Fibroblast of skin of abdomen (primary cell): ENCODE measurements around the gene IL1RL2.

Experiments
- DNase-seq: peaks from one replicate; pipeline ENCODE4 v3.0.0-alpha.2; 2013

The IL1RL2 gene

DNA sequence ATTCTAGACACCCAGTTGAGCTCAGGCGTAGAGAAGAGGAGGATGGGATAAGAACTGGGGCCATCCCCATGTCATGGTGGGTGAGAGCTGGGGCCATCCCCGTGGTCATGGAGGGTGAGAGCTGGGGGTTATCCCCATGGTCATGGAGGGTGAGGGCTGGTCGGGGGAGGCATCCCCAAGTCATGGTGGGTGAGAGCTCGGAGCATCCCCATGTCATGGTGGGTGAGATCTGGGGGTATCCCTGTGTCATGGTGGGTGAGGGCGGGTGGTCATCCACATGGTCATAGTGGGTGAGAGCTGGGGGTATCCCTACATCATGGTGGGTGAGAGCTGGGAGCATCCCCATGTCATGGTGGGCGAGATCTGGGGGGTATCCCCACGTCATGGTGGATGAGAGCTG is 52.5 kb downstream of the IL1RL2 start:
- DNase-seq, result no peak

DNA sequence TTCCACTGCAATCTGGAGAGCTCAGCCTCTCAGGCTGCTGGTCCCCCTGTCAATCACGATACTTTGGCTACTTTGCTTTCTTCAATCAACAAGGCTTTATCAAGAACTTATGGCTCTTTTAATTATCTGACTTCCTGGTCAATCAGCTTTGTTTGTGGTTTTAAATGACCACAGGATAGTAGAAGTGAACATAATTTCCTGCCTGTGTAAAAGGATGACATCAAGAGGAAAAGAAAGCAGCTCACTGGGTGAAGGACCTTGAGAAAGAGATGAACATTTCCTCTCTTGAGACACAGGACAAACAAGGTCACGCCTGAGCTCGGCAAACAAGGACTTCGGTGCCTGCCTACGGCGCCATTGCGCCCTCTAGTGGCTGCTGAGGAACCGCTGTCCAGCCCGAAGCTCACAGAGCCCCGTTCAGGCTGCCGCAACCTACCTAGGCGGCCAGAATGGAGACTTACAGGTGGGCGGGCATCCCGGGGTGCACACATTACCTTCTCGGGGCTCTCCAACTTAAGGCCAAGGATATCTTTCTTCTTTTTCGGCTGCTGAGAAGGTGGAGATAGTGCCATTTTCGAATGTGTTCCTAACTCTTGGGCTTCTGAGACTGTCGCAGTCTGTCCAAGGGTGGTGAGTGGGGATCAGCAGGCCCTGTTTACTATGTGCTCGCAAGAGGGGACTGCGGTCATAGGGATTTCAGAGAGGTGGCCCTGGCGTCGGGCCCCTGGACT is 54.0 kb downstream of the IL1RL2 start:
- peak; percentile 86 for DNase-seq

- DNase-seq, result no peak
Observed at GRCh38 chr2:102241616-102242305, 54.9 kb downstream of the IL1RL2 start.

DNA sequence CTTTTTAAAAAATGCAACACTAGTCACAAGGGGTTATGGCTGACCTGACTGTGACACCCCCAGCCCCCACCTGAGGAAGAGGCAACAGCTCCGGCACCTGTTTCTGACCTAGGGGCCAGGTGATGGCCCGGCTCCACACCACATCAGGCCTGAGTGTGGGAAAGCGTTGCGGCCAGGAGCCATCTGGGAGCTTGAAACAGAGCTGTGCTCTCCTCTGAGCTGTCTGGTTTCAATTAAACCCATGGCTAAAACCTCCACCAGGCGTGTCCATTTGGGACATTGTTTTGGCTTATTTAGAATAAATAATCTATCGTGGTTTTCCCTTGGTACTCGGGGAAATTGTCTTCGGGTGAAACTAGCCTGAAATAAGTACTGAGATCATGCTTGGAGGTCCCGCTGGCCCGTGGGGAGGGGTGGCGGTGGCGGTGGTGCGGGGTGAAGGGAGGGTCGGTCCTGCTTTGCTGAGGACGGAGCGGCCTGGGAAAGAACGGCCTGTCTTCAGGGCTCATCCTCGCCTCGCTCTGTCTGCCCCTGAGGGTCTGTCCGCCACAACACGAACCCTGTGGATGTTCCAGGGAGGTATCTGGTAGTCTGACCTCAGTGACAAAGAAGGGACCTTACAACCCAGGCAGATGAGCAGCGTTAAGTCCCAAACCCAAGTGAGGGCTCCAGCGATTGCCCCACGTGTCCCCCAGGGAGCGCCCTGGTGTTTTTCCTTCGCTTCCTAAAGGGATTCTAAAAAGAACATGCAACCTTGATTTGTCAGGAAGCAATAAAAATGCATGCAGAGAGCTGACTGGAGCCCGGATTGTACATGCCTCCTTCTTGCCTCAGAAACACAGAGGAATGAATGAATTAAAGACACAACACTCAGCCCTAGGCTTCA is 58.7 kb downstream of the IL1RL2 start:
- DNase-seq, result peak; percentile 58

DNA sequence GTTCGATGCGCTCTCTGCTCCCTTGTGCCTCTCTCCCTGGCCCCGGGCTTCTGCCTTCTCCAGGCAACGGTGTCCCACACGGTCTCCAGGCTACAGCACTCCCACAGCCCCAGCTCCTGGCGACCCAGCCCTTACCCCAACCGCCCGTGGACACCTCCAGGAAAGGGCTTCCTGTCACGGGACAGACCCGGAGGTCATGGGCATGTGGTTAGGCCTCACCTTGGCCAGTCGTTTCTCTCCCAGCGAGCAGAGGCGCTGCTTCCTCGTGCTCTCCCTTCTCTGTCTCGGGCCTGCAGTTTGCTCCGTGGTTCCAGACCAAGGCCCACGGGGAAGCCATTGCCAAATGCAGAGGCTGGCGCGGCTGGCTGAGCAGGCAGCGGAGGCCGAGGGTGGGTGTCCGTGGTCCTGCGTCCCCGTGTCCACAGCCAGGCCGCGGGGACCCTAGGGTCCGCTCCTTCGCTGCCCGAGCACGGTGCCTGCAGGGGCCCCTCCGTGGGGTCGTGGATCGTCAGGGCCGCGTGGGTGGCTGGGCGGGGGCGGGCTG is 63.5 kb downstream of the IL1RL2 start:
- no peak for DNase-seq

GRCh38 chr2:102251042-102251848 is 64.4 kb downstream of the IL1RL2 start:
- peak; percentile 29 for DNase-seq

DNA sequence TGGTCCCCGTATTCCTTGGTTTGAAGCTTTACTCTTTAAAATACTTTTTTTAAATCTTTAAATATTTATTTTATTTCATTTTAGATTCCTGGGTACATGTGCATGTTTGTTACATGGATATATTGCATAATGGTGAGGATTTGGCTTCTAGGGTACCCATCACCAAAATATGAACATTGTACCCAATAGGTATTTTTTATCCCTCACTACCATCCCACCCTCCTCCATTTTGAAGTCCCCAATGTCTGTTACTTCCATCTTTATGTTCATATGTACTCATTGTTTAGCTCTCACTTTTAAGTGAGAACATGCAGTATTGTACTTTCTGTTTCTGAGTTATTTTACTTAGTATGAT is 65.0 kb downstream of the IL1RL2 start:
- DNase-seq, result no peak

GRCh38 chr2:102252236-102252635 is 65.4 kb downstream of the IL1RL2 start:
- DNase-seq, result no peak

- no peak for DNase-seq
Observed at GRCh38 chr2:102253140-102253752, 66.4 kb downstream of the IL1RL2 start.

DNA sequence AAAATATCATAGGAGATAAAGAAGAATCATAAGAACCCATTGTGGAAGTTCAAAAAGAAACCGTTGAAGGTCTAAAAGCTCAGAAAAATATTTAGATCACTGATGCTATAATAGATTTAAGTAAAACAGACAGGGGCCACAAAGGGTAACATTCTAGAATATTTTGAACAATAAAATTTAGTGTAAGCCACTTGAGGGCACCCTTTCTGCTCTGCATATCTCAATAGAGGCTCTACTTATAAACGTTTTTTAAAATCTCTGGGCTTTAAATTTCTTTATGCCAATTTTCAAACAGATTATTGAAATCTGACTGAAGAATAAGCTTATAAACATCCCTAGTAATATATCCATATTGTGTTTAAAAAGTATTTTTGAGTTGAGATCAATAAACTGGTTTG is 66.9 kb downstream of the IL1RL2 start:
- DNase-seq, result no peak

- no peak for DNase-seq
Observed at GRCh38 chr2:102256276-102256675, 69.5 kb downstream of the IL1RL2 start.

GRCh38 chr2:102256874-102257462 is 70.1 kb downstream of the IL1RL2 start:
- no peak for DNase-seq

GRCh38 chr2:102258025-102258385 is 71.2 kb downstream of the IL1RL2 start:
- no peak for DNase-seq

- DNase-seq, result peak; percentile 97
Observed at GRCh38 chr2:102258386-102259074, 71.7 kb downstream of the IL1RL2 start.

GRCh38 chr2:102261467-102262135 is 74.8 kb downstream of the IL1RL2 start:
- no peak for DNase-seq

- peak; percentile 60 for DNase-seq
Observed at GRCh38 chr2:102262216-102263129, 75.7 kb downstream of the IL1RL2 start.

DNA sequence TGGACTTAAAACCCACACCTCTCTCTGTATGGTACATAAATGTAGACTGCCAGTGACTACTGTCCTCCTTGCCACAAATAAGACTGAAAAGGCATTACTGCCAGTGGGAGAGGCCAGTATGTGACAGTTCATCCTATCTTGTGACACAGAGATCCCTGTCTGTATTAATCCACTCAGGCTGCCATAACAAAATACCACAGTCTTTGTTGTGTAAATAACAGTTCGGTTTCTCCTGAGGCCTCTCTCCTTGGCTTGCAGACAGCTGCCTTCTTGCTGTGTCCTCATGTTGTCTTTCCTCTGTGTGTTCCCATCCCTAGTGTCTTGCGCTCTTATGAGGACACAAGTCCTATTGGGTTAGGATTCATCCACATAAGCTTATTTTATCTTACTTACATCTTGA is 78.1 kb downstream of the IL1RL2 start:
- DNase-seq, result no peak

DNA sequence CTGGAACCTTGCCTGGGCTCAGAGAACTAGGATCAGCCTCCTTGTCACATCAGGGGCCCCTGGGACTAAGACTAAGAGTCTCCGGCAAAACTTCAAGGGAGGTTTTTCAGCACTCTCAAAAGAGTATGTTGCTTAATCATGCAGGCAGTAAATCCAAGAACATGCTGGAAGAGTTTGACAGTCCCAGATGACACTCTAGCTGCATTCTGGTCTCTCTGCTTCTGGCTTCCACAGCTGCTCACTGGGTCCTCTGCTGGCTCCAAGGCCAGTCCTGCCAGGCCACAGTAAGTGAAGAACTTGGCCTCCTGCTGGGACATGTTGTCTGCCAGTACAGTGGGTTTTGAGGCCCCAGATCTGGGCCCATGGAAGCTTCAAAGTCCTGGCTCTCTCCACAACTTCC is 79.4 kb downstream of the IL1RL2 start:
- DNase-seq, result peak; percentile 66

DNA sequence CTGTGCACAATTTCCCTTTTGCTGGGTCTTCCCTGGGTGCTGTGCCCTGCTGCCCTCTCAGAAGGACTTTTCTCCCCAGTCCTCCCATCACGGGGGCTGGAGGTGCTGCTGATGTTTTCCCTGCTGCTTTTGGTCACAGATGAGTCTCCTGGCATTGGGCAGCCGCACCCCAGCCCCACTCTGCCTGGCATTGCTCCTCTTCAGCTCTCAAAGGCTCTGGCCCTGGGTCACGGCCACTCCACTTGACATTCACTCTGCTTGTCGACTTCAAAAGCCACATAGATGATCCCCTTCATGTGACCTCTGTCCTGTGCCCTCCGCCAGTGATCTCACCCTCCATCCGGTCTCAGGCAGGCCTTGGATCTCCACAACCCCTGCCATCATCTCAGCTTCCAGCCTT is 81.0 kb downstream of the IL1RL2 start:
- DNase-seq, result no peak
